CD4-positive, alpha-beta memory T cell (primary cell): Measurements from ENCODE around the gene MAML2. TPM values are rescaled to one million over a fixed set of nuclear protein-coding genes. Genes with fewer than 3 reads are reported as not detected.

Experiments
- CTCF ChIA-PET: fragments of 350-600 bp; sonication (Branson Sonifier 250); formaldehyde crosslinking; loops from one replicate; lab custom pipeline; 2021; ENCODE audit warnings: inconsistent platforms; ENCODE audit not compliant: partially characterized antibody; lab: Charles Lee
- POLR2A ChIA-PET: fragments of 350-600 bp; sonication (Branson Sonifier 250); formaldehyde crosslinking; loops from one replicate; lab custom pipeline; 2021; ENCODE audit not compliant: partially characterized antibody; lab: Charles Lee
- DNase-seq, 5 donors: peaks; one replicate each; pipeline versions ENCODE4 v3.0.0 to v3.0.0-alpha.2; 2020 to 2022; ENCODE audit warnings: mixed read lengths in 1 of 5
- H3K27ac ChIP-seq: one replicate; pipeline ENCODE4 v1.7.0; 2013; ENCODE audit warnings: low read depth, low read length
- H3K27me3 ChIP-seq: 2 replicates; pipeline ENCODE4 v1.7.0; 2013; ENCODE audit warnings: mild to moderate bottlenecking, low read length, moderate library complexity; ENCODE audit not compliant: insufficient read depth
- H3K36me3 ChIP-seq: 2 replicates; pipeline ENCODE4 v1.7.0; 2013; ENCODE audit warnings: mild to moderate bottlenecking, low read length, moderate library complexity; ENCODE audit not compliant: insufficient read depth
- H3K4me1 ChIP-seq: 2 replicates; pipeline ENCODE4 v1.7.0; 2013; ENCODE audit warnings: mild to moderate bottlenecking, low read length, moderate library complexity; ENCODE audit not compliant: insufficient read depth
- H3K4me3 ChIP-seq, 2 donors: one replicate each; pipeline ENCODE4 v1.7.0; 2013; ENCODE audit warnings: low read length in 2 of 2, mild to moderate bottlenecking in 1 of 2
- H3K9me3 ChIP-seq, 2 donors: one replicate each; pipeline ENCODE4 v1.7.0; 2013; ENCODE audit warnings: low read length in 2 of 2, control low read depth in 1 of 2; ENCODE audit not compliant: control insufficient read depth in 1 of 2
- H3K27ac Mint-ChIP-seq, 7 donors: one replicate each; pipeline ENCODE4 v1.8.0; 2020 to 2021; ENCODE audit warnings: mixed read lengths in 7 of 7, mild to moderate bottlenecking in 6 of 7, inconsistent platforms in 3 of 7, moderate library complexity in 3 of 7
- H3K27me3 Mint-ChIP-seq, 2 donors: one replicate each; pipeline ENCODE4 v1.8.0; 2020 to 2021; ENCODE audit warnings: mixed read lengths in 2 of 2
- H3K36me3 Mint-ChIP-seq, 2 donors: one replicate each; pipeline ENCODE4 v1.8.0; 2020 to 2021; ENCODE audit warnings: mixed read lengths in 2 of 2, inconsistent platforms in 1 of 2, mild to moderate bottlenecking in 1 of 2
- H3K4me1 Mint-ChIP-seq, 4 donors: one replicate each; pipeline ENCODE4 v1.8.0; 2020 to 2021; ENCODE audit warnings: mixed read lengths in 4 of 4, mild to moderate bottlenecking in 1 of 4
- H3K4me3 Mint-ChIP-seq, 8 donors: one replicate each; pipeline ENCODE4 v1.8.0; 2020 to 2021; ENCODE audit warnings: mixed read lengths in 8 of 8, mild to moderate bottlenecking in 7 of 8, moderate library complexity in 6 of 8, inconsistent platforms in 3 of 8
- H3K9me3 Mint-ChIP-seq, 8 donors: one replicate each; pipeline ENCODE4 v1.8.0; 2020 to 2021; ENCODE audit warnings: mixed read lengths in 8 of 8, mild to moderate bottlenecking in 5 of 8, inconsistent platforms in 3 of 8, moderate library complexity in 1 of 8
- intact Hi-C: fragments of 100-400 bp; cut with micrococcal nuclease; formaldehyde crosslinking; loops from one replicate; pipeline ENCODE4 v1.15.1; 2023
- polyA plus RNA-seq, 2 donors: library from polyadenylated mRNA; unstranded; fragments of 300-500 nt; fragmentation: Illumina TruSeq; gene quantifications; one replicate each; pipeline ENCODE4 v1.2.3, GENCODE V29; 2021
- total RNA-seq, 2 experiments: library from RNA; stranded (reverse); gene quantifications; one replicate each; pipeline ENCODE4 v1.2.3, GENCODE V29; 2021

Gene MAML2
- total and polyA plus RNA-seq, 4 experiments from 2014 or later, result 1.6 to 38.3 (median 25.5) TPM

GRCh38 chr11:96050435-96051182 is 292.4 kb downstream of the MAML2 start:
- ChIA-PET POLR2A (no interaction called here), CTCF (interaction anchor here (1.0 to 9.5 kb wide), 4 partner anchors 9 to 291 kb away, joined by 3 to 258 read pairs (median 6); partner anchors contain the start of gene MAML2)
- Histone ChIP-seq H3K4me3 (no peak overlapping the region), H3K36me3 (no peaks in the 10 kb centered on the region), H3K27me3 (no peaks in the 10 kb centered on the region), H3K9me3 (no peaks in the 10 kb centered on the region), H3K27ac (no peak overlapping the region), H3K4me1 (no peaks in the 10 kb centered on the region)
- intact Hi-C loops, result loop anchor here (10.0 kb wide), 1 partner anchor 216 kb away; no protein-coding TSS in a partner anchor
- Mint-ChIP-seq H3K36me3 (peaks cover 8 to 24% of the 10 kb centered on the region in 2 donors), H3K9me3 (no peaks in the 10 kb centered on the region), H3K4me3 (no peak overlapping the region), H3K27me3 (no peaks in the 10 kb centered on the region), H3K4me1 (peaks cover 15 to 38% (median 28%) of the 10 kb centered on the region in 4 donors), H3K27ac (peak overlapping the region in 1 of 7 donors; percentile 57)
- no peak for DNase-seq

GRCh38 chr11:96049426-96049825 is 293.6 kb downstream of the MAML2 start:
- H3K4me1 ChIP-seq, result no peaks in the 10 kb centered on the region
- no peaks in the 10 kb centered on the region for H3K9me3 Mint-ChIP-seq
- POLR2A ChIA-PET, result no interaction called here
- no peak overlapping the region for H3K27ac Mint-ChIP-seq
- DNase-seq, result no peak
- no peaks in the 10 kb centered on the region for H3K36me3 ChIP-seq
- H3K9me3 ChIP-seq, result no peaks in the 10 kb centered on the region
- no peak overlapping the region for H3K27ac ChIP-seq
- peaks cover 16 to 37% (median 20%) of the 10 kb centered on the region in 4 donors for H3K4me1 Mint-ChIP-seq
- no peaks in the 10 kb centered on the region for H3K27me3 ChIP-seq
- CTCF ChIA-PET, result interaction anchor here (1.0 to 9.5 kb wide), 3 partner anchors 10 to 292 kb away, joined by 3 to 258 read pairs (median 9); partner anchors contain the start of gene MAML2
- no peaks in the 10 kb centered on the region for H3K27me3 Mint-ChIP-seq
- H3K36me3 Mint-ChIP-seq, result peaks cover 8 to 24% of the 10 kb centered on the region in 2 donors
- no peak overlapping the region for H3K4me3 Mint-ChIP-seq
- intact Hi-C loops, result no loop called here
- no peak overlapping the region for H3K4me3 ChIP-seq

GRCh38 chr11:96045622-96046456 is 297.2 kb downstream of the MAML2 start:
- intact Hi-C loops, result no loop called here
- Mint-ChIP-seq H3K27me3 (no peaks in the 10 kb centered on the region), H3K4me1 (peaks cover 17 to 42% (median 20%) of the 10 kb centered on the region in 4 donors), H3K27ac (peak overlapping the region in 1 of 7 donors; percentile 10), H3K36me3 (peaks cover 11 to 14% of the 10 kb centered on the region in 2 donors), H3K4me3 (no peak overlapping the region), H3K9me3 (no peaks in the 10 kb centered on the region)
- no peak overlapping the region for H3K27ac ChIP-seq
- H3K4me3 ChIP-seq, result no peak overlapping the region
- H3K36me3 ChIP-seq, result no peaks in the 10 kb centered on the region
- DNase-seq, result no peak
- ChIA-PET POLR2A (interaction anchor here (0.6 to 1.4 kb wide), 2 partner anchors 14 to 143 kb away, joined by 3 read pairs; no protein-coding TSS in a partner anchor), CTCF (interaction anchor here (0.8 to 2.0 kb wide), 3 partner anchors 8 to 297 kb away, joined by 3 to 12 read pairs (median 11); partner anchors contain the start of gene MAML2)
- no peaks in the 10 kb centered on the region for H3K4me1 ChIP-seq
- no peaks in the 10 kb centered on the region for H3K27me3 ChIP-seq
- H3K9me3 ChIP-seq, result no peaks in the 10 kb centered on the region

DNA sequence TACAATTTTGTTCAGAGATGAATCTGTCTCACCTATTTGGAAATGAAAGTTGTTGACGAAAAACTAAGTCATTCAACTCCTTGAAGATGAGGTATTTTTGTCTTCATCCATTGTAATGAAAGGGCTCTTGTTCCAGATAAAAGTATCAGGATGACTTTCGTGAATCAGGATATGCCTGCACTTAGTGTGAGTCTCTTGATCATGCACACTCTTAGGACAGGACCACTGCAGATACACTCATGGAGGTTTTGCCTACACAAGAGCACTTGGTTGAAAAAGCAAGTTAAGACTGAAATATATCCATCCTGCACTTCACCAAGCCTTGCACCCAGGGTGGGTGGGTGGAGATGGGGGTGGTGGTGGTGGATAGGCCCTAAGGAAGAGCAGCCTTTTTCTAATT is 298.2 kb downstream of the MAML2 start:
- peaks cover 11 to 34% (median 14%) of the 10 kb centered on the region in 4 donors for H3K4me1 Mint-ChIP-seq
- no peaks in the 10 kb centered on the region for H3K9me3 Mint-ChIP-seq
- DNase-seq, result no peak
- no peak overlapping the region for H3K4me3 ChIP-seq
- intact Hi-C loops, result no loop called here
- H3K9me3 ChIP-seq, result no peaks in the 10 kb centered on the region
- H3K27me3 ChIP-seq, result no peaks in the 10 kb centered on the region
- H3K27ac Mint-ChIP-seq, result peak overlapping the region in 1 of 7 donors; percentile 9
- peaks cover 6 to 8% of the 10 kb centered on the region in 2 donors for H3K36me3 Mint-ChIP-seq
- no peak overlapping the region for H3K4me3 Mint-ChIP-seq
- no peaks in the 10 kb centered on the region for H3K4me1 ChIP-seq
- ChIA-PET POLR2A (no interaction called here), CTCF (interaction anchor here (1.1 kb wide), 1 partner anchor 298 kb away, joined by 3 read pairs; no protein-coding TSS in a partner anchor)
- H3K27me3 Mint-ChIP-seq, result no peaks in the 10 kb centered on the region
- H3K36me3 ChIP-seq, result no peaks in the 10 kb centered on the region
- H3K27ac ChIP-seq, result no peak overlapping the region

- Histone ChIP-seq H3K4me1 (no peaks in the 10 kb centered on the region), H3K4me3 (no peak overlapping the region), H3K9me3 (no peaks in the 10 kb centered on the region), H3K27me3 (no peaks in the 10 kb centered on the region), H3K27ac (no peak overlapping the region), H3K36me3 (no peaks in the 10 kb centered on the region)
- DNase-seq, result no peak
- Mint-ChIP-seq H3K9me3 (no peaks in the 10 kb centered on the region), H3K27me3 (no peaks in the 10 kb centered on the region), H3K27ac (peak overlapping the region in 2 of 7 donors; percentile 9 to 13), H3K4me1 (peaks cover 12 to 34% (median 15%) of the 10 kb centered on the region in 4 donors), H3K36me3 (peaks cover 4 to 8% of the 10 kb centered on the region in 2 donors), H3K4me3 (no peak overlapping the region)
- CTCF ChIA-PET, result interaction anchor here (1.1 kb wide), 1 partner anchor 298 kb away, joined by 3 read pairs; no protein-coding TSS in a partner anchor
- intact Hi-C loops, result no loop called here
- POLR2A ChIA-PET, result no interaction called here
These were observed 298.7 kb downstream of the MAML2 start for GRCh38 chr11:96044311-96044710.

- H3K4me1 ChIP-seq, result no peaks in the 10 kb centered on the region
- no peaks in the 10 kb centered on the region for H3K36me3 ChIP-seq
- Mint-ChIP-seq H3K27ac (no peak overlapping the region), H3K4me1 (peaks cover 12 to 34% (median 15%) of the 10 kb centered on the region in 4 donors), H3K9me3 (no peaks in the 10 kb centered on the region), H3K36me3 (peaks cover 8% of the 10 kb centered on the region in 2 donors), H3K27me3 (no peaks in the 10 kb centered on the region), H3K4me3 (no peak overlapping the region)
- H3K27me3 ChIP-seq, result no peaks in the 10 kb centered on the region
- no peaks in the 10 kb centered on the region for H3K9me3 ChIP-seq
- DNase-seq, result no peak
- no peak overlapping the region for H3K4me3 ChIP-seq
- intact Hi-C loops, result no loop called here
- H3K27ac ChIP-seq, result no peak overlapping the region
- ChIA-PET POLR2A (no interaction called here), CTCF (interaction anchor here (0.9 to 1.5 kb wide), 2 partner anchors 16 to 351 kb away, joined by 3 to 4 read pairs; no protein-coding TSS in a partner anchor)
These were observed 299.7 kb downstream of the MAML2 start for GRCh38 chr11:96043291-96043690.
